NCI-H82 (cell line): ENCODE data around the gene MGAT4A.
A peak's percentile ranks its signal among the peaks of the same experiment; 100 is the strongest.
"Not testable (repeated sequence)": the region's sequence is repeated elsewhere in the genome, so short reads cannot be mapped to it uniquely, and the experiment has no call there.

Experiments
- DNase-seq: peaks from one replicate; lab custom pipeline; 2025; lab: John Stamatoyannopoulos, UW

The MGAT4A gene

DNA sequence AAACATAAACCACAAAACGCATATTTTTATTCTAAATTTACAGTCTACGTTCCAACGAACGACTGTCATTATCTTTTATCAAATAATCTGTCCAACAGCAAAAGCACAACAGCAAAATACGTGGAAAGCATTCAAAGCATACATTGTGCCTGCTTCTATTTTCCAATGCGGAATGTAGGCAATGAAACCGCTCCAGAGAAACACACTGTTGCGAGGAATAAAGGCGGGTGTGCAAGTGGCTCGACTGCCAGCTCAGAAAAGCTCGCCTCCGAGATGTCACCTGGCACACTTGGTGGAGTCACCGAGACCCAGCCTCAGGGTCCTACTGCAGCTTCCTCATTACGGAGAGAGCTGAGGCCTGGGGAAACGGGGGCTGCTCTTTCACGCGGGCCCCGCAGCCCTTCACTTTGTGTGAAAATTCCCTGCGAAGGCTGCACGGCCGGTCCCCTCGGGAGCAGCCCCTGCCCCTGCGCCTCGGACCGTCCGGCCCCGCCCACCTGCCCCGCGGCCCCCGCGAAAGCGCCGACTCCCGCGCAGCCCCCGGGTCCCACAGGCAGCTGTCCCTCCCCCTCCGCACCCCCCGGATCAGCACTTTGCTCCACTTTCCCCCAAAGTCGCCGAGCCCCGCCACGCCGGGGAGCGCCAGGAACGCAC lies 752 bp downstream of the MGAT4A start:
- peak; percentile 33 for DNase-seq

GRCh38 chr2:98729652-98730051 lies 1.3 kb downstream of the MGAT4A start:
- DNase-seq = no peak

GRCh38 chr2:98728088-98728718 lies 2.7 kb downstream of the MGAT4A start:
- DNase-seq = not testable (repeated sequence)

DNA sequence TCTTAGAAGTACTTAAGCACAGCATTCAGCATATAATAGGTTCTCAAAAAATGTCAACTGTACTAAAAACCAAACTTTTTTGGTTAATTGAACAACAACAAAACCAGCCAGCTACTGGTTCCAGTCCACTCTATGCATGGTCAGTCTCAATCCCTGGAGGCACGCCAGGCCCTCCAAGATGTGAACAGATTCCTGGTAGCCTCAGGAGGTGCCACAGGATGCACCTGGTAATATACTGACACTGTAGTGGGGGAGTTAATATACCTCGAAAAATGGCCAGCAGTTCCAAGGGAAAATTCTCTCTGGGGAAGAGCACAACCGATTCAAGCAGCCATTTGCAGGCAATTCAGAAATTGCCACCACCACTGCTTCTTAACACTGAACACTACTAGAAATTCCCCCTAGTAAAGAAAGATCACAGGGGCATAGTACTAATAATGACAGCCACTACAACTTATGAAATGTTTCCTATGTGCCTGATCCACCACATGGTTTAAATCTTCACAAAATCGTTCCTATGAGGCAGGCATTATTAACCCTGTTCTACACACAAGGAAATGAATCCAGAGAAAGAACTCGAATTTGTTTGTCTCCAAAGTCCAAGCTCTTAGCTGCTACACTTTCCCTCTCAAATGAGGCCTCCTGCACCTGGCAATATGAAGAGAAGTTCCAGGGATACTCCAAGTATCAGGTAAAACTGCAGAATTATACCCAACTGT lies 3.4 kb downstream of the MGAT4A start:
- DNase-seq = no peak

GRCh38 chr2:98726735-98727368 lies 4.1 kb downstream of the MGAT4A start:
- DNase-seq = no peak

- DNase-seq = no peak
Measured at GRCh38 chr2:98726205-98726604, 4.7 kb downstream of the MGAT4A start.

DNA sequence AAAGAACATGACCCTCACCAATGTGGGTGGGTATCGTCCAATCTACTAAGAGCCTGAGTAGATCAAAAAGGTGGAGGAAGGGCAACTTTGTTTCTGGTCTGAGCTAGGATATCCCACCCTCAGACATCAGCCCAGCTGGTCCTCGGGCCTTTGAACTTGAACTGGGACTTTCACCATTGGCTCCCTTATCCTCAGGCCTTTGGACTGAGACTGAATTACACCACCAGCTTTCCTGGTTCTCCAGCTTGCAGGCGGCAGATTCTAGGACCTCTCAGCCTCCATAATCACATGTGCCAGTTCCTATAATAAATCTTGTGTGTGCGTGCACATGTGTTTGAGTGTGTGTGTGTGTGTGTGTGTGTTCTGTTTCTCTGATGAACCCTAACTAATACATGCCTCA lies 10.6 kb downstream of the MGAT4A start:
- no peak for DNase-seq

GRCh38 chr2:98717621-98718020 lies 13.3 kb downstream of the MGAT4A start:
- DNase-seq = no peak

- DNase-seq = no peak
Measured at GRCh38 chr2:98716786-98717185, 14.1 kb downstream of the MGAT4A start.

DNA sequence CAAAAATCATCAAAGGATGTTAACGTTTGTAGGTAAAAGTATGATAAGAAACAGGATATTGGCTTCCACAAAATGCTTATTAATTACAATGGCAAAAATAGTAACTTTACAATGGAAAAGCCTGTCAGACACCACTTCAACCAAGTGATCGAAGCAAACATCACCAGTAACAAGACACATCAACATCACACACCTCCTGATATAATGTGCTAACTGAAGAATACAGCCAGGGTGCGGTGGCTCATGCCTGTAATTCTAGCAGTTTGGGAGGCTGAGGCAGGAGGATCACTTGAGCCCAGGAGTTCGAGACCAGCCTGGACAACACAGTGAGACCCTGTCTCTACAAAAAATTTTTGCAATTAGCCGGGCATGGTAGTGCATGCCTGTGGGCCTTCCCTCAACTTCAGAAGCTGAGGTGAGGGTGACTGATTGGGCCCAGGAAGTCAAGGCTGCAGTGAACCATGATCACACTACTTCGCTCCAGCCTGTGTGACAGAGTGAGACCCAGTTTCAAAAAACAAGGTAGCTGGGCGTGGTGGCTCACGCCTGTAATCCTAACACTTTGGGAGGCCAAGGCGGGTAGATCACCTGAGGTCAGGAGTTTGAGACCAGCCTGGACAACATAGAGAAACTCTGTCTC lies 15.0 kb downstream of the MGAT4A start:
- no peak for DNase-seq

DNA sequence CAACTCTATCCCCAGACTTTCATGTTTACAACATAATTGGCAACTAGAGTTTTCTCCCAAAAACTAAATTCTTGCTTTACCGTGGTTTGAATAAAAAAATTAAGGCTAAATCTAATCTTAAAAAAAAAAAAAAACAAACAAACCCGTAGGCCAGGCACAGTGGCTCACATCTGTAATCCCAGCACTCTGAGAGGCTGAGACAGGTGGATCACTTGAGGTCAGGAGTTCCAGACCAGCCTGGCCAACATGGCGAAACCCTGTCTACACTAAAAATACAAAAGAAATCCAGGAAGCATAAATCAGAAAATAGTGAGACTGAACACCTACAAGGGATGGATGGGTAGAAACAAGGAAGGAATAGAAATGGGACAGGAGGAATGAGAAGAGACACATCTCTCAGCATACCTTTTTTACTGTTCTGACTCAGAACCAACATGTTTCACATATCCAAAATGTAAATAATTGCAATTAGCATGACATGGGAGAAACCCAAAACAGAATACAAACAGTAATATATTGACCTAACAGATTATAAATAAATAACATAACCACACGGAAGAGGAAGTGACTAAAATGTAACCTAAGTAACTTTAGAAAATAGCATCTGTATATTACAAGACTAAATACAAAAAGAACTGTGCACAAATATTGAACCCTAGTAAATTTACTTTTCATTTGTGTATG lies 17.5 kb downstream of the MGAT4A start:
- no peak for DNase-seq

DNA sequence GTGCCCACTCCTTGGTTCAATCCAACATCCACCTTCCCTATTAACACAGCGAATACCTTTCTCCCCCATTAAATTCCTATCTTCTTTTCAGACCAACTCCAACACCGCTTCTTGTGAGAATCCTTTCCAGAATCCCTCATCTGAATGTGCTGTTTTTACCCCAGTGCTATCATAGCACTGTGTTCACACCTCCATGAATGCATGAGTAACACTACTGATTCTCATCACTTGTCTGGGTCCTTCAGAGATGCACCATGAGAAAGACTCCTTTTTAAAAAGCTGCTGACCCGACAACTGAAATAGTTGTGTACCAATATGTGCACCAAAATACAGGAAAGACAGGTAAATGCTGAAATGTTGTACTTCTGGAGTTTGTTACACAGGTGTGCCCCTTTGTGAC lies 18.8 kb downstream of the MGAT4A start:
- no peak for DNase-seq

- DNase-seq = no peak
Measured at GRCh38 chr2:98711506-98711905, 19.4 kb downstream of the MGAT4A start.

GRCh38 chr2:98710734-98711133 lies 20.2 kb downstream of the MGAT4A start:
- no peak for DNase-seq

- no peak for DNase-seq
Measured at GRCh38 chr2:98709535-98709934, 21.4 kb downstream of the MGAT4A start.

DNA sequence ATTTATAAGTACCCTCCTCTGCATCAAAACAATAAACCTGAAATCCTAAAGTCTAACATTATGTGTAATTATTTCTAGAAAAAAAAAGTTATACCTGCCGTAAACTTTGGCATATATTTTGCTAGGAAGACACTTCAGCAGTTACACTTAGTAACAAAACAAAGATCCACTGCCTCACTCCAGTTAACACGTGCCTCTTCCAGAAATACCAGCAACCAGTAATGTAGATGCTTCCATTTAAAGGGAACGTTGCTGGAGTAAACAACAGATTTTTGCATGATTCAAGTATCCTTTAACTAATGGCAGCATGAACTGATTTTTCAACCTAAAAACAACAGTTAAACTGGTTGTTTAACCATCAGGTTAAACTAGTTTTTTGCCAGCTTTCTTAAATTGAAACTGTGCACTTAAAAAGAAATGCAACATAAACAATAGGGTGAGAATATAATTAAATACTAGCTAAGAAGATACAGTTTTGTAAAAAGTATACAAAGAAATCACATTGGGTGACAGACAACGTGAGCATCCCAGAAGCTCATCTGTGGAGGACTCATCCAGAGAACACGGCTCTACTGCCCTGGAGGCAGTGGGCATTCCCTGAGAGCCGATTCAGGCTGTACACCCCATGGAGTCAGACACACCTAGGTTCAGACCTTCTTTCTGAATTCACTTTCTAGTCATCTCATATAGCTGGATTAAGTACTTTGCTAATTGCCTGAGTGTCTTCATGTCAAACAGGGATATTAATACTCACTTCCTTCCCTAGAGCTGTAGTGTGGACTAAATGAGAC lies 22.3 kb downstream of the MGAT4A start:
- peak; percentile 12 for DNase-seq

GRCh38 chr2:98706591-98706990 lies 24.3 kb downstream of the MGAT4A start:
- no peak for DNase-seq

DNA sequence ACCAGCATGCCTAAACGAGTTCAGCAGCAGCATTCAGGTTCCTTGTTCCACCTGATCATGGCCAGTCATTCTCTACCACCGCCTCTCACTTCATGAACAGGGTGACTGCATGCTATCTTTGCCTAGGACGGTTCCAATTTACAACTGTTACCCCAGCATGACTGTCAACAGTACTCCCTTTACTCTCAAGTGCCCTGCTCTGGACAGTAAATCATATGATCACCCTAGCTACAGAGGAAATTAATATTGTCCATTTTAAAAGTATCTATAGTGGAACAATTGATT lies 25.7 kb downstream of the MGAT4A start:
- DNase-seq = no peak

GRCh38 chr2:98704499-98705332 lies 26.2 kb downstream of the MGAT4A start:
- DNase-seq = no peak

DNA sequence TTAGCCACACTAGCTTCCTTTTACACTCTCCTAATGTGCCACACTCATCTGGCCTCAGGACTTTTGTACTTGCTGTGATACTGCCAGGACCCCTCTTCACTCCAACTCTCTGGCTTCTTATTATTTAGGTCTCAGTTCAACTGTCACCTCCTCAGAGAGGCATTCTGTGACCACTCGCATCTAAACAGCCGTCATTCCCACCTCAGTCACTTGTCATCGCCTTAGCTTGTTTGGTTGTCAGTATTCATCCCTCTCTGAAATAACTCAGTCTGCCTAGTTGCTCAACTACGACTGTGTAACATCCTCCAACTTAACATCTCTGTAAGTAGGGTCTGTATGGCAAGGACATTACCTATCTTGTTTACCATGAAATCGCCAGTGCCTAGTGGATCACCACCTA lies 27.2 kb downstream of the MGAT4A start:
- no peak for DNase-seq
